GM23338 (cell line): ENCODE results near the gene RIC1. TPM values are rescaled to one million over a fixed set of nuclear protein-coding genes. Genes with fewer than 3 reads are reported as not detected.

Source experiments
- ATAC-seq: fragments of 200-7000 bp; cut with Tn5 transposase; 3 replicates; pipeline ENCODE4 v1.9.1; 2020
- DNase-seq: peaks from one replicate; pipeline ENCODE4 v3.0.0-alpha.2; 2015; ENCODE audit warnings: low spot score
- H2AFZ ChIP-seq: fragments of 200-600 bp; sonication (generic); 2 replicates; pipeline ENCODE4 v1.8.0; 2016; ENCODE audit warnings: antibody characterized with exemption, mild to moderate bottlenecking, moderate library complexity
- H3F3A ChIP-seq: fragments of 200-600 bp; sonication (generic); replicated peaks from 2 replicates; pipeline ENCODE4 v1.8.0; 2017; ENCODE audit warnings: antibody characterized with exemption, mixed run types, low read depth
- H3K27ac ChIP-seq: fragments of 200-600 bp; sonication (generic); 2 replicates; pipeline ENCODE4 v1.6.1; 2016; ENCODE audit warnings: low read depth
- H3K27me3 ChIP-seq: fragments of 200-600 bp; sonication (generic); 2 replicates; pipeline ENCODE4 v1.8.0; 2016; ENCODE audit warnings: mild to moderate bottlenecking, mixed run types, moderate library complexity; ENCODE audit not compliant: insufficient read depth
- H3K36me3 ChIP-seq: fragments of 200-600 bp; sonication (generic); 2 replicates; pipeline ENCODE4 v1.8.0; 2016; ENCODE audit warnings: mild to moderate bottlenecking; ENCODE audit not compliant: insufficient read depth
- H3K4me1 ChIP-seq: fragments of 200-600 bp; sonication (generic); 2 replicates; pipeline ENCODE4 v1.8.0; 2016; ENCODE audit warnings: mild to moderate bottlenecking, moderate library complexity; ENCODE audit not compliant: insufficient read depth
- H3K4me2 ChIP-seq: fragments of 200-600 bp; sonication (generic); 2 replicates; pipeline ENCODE4 v1.7.1; 2017; ENCODE audit warnings: mixed run types
- H3K4me3 ChIP-seq: fragments of 200-600 bp; sonication (generic); 2 replicates; pipeline ENCODE4 v1.6.1; 2016; ENCODE audit warnings: mixed run types
- H3K79me2 ChIP-seq: fragments of 200-600 bp; sonication (generic); replicated peaks from 2 replicates; pipeline ENCODE4 v1.8.0; 2017; ENCODE audit warnings: mild to moderate bottlenecking; ENCODE audit not compliant: insufficient read depth
- H3K9me2 ChIP-seq: fragments of 200-600 bp; sonication (generic); 2 replicates; pipeline ENCODE4 v1.8.0; 2017; ENCODE audit not compliant: insufficient read depth
- H4K20me1 ChIP-seq: fragments of 200-600 bp; sonication (generic); replicated peaks from 2 replicates; pipeline ENCODE4 v1.8.0; 2017; ENCODE audit warnings: mild to moderate bottlenecking; ENCODE audit not compliant: insufficient read depth
- H3K27ac Mint-ChIP-seq: 2 replicates; pipeline ENCODE4 v1.8.0; 2020; ENCODE audit warnings: inconsistent platforms, mild to moderate bottlenecking, moderate library complexity, mixed read lengths
- H3K27me3 Mint-ChIP-seq: 3 replicates; pipeline ENCODE4 v1.8.0; 2022; ENCODE audit warnings: low read depth, mild to moderate bottlenecking, moderate library complexity, mixed read lengths, inconsistent platforms; ENCODE audit not compliant: insufficient read depth, poor library complexity
- H3K36me3 Mint-ChIP-seq: 3 replicates; pipeline ENCODE4 v1.8.0; 2021; ENCODE audit warnings: low read depth, mild to moderate bottlenecking, inconsistent platforms, moderate library complexity, mixed read lengths
- H3K4me1 Mint-ChIP-seq: 3 replicates; pipeline ENCODE4 v1.8.0; 2020; ENCODE audit warnings: mild to moderate bottlenecking, inconsistent platforms, mixed read lengths
- H3K4me3 Mint-ChIP-seq: 3 replicates; pipeline ENCODE4 v1.8.0; 2021; ENCODE audit warnings: moderate library complexity, mild to moderate bottlenecking, inconsistent platforms, mixed read lengths
- H3K9me3 Mint-ChIP-seq: 3 replicates; pipeline ENCODE4 v1.8.0; 2020; ENCODE audit warnings: moderate library complexity, mild to moderate bottlenecking, inconsistent platforms, mixed read lengths
- CREB1 ChIP-seq: fragments of 250-450 bp; sonication (Bioruptor Pico); IDR thresholded peaks from 2 replicates; pipeline ENCODE4 v1.5.0; 2020; ENCODE audit warnings: low read depth, mild to moderate bottlenecking, moderate library complexity
- EZH2 ChIP-seq: fragments of 200-600 bp; sonication (generic); IDR thresholded peaks from one replicate; pipeline ENCODE4 v1.8.0; 2017; ENCODE audit warnings: antibody characterized with exemption, mild to moderate bottlenecking, low read depth; ENCODE audit not compliant: unreplicated experiment
- EZH2phosphoT487 ChIP-seq: fragments of 200-600 bp; sonication (generic); IDR thresholded peaks from one replicate; pipeline ENCODE4 v1.8.1; 2018; ENCODE audit warnings: antibody characterized with exemption; ENCODE audit not compliant: unreplicated experiment
- JUNB ChIP-seq: IDR thresholded peaks from one replicate; pipeline ENCODE4 v1.6.1; 2016; ENCODE audit warnings: antibody characterized with exemption; ENCODE audit not compliant: unreplicated experiment
- NANOG ChIP-seq: IDR thresholded peaks from 2 replicates; pipeline ENCODE4 v1.6.1; 2016; ENCODE audit warnings: antibody characterized with exemption, borderline replicate concordance
- POLR2AphosphoS5 ChIP-seq: IDR thresholded peaks from 2 replicates; pipeline ENCODE4 v1.6.1; 2016; ENCODE audit warnings: antibody characterized with exemption, low read depth
- REST ChIP-seq: IDR thresholded peaks from one replicate; pipeline ENCODE4 v1.6.1; 2018; ENCODE audit warnings: antibody characterized with exemption; ENCODE audit not compliant: unreplicated experiment
- STAT1 ChIP-seq: IDR thresholded peaks from one replicate; pipeline ENCODE4 v1.6.1; 2016; ENCODE audit warnings: antibody characterized with exemption; ENCODE audit not compliant: unreplicated experiment
- ZNF114 ChIP-seq: fragments of 250-450 bp; sonication (Bioruptor Pico); IDR thresholded peaks from 2 replicates; pipeline ENCODE4 v1.5.0; 2020; ENCODE audit warnings: mild to moderate bottlenecking, moderate library complexity
- ZNF331 ChIP-seq: fragments of 250-450 bp; sonication (Bioruptor Pico); IDR thresholded peaks from 2 replicates; pipeline ENCODE4 v1.5.0; 2020; ENCODE audit warnings: low read depth, mild to moderate bottlenecking, moderate library complexity
- polyA plus RNA-seq: library from polyadenylated mRNA; unstranded; fragments of >200 nt; fragmentation: Nextera tagmentation; extraction: Ambion mirVana; gene quantifications from 2 replicates; pipeline ENCODE4 v1.2.1, GENCODE V29; 2016
- total RNA-seq: library from RNA; depleted of rRNA; stranded (reverse); fragments of >200 nt; shearing (Covaris generic); gene quantifications from 2 replicates; pipeline ENCODE4 v1.2.3, GENCODE V29; 2014
- TF ChIP-seq, protein P1 (sequence below), 2 experiments: fragments of 200-600 bp in 1 of 2; sonication (generic) in 1 of 2; conservative IDR thresholded peaks; 2 replicates each; pipeline versions ENCODE4 v1.5.1 to v1.6.1; 2016 to 2017; ENCODE audit warnings: antibody characterized with exemption in 2 of 2, low read depth in 2 of 2, mild to moderate bottlenecking in 2 of 2, moderate library complexity in 1 of 2
- TF ChIP-seq, protein P2 (sequence below): IDR thresholded peaks from 2 replicates; pipeline ENCODE4 v1.6.1; 2016; ENCODE audit warnings: antibody characterized with exemption
- TF ChIP-seq, protein P3 (sequence below): fragments of 250-450 bp; sonication (Bioruptor Pico); IDR thresholded peaks from 2 replicates; pipeline ENCODE4 v1.5.0; 2020; ENCODE audit warnings: mild to moderate bottlenecking, moderate library complexity

RIC1 gene
- total and polyA plus RNA-seq, 2 experiments from 2014 or later, result 7.8 to 34.9 TPM

DNA sequence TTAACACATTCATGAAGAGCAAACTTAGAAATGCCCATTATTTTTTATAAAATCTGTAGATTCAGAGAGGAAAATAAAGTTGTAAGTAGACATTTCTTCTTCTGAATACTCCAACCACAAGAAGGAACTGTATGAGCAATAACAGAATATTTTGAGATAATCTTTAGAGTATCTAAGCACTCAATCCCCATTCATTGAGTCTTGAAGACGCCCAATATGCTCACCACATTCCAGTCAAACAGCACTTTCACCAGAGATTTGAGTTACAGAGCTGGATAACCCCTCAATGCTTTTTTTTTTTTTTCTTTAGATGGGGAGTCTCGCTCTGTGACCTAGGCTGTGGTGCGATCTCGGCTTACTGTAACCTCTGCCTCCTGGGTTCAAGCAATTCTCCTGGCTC lies 14.7 kb upstream of the RIC1 start:
- Histone ChIP-seq H3K4me1 (peaks cover 5% of the 10 kb centered on the region; the same call in 1 of the 2 replicates), H3K4me3 (no peak overlapping the region), H3F3A (no peaks in the 10 kb centered on the region), H3K4me2 (no peak overlapping the region), H3K27ac (no peak overlapping the region), H3K27me3 (no peaks in the 10 kb centered on the region), H3K79me2 (no peaks in the 10 kb centered on the region), H3K9me2 (no peaks in the 10 kb centered on the region), H3K36me3 (no peaks in the 10 kb centered on the region), H4K20me1 (no peaks in the 10 kb centered on the region), H2AFZ (no peak overlapping the region)
- Mint-ChIP-seq H3K27me3 (no peaks in the 10 kb centered on the region), H3K27ac (no peak overlapping the region), H3K9me3 (no peaks in the 10 kb centered on the region), H3K36me3 (no peaks in the 10 kb centered on the region), H3K4me1 (peaks cover 12% of the 10 kb centered on the region; the same call in 2 of the 3 replicates), H3K4me3 (no peak overlapping the region)
- ATAC-seq, result no peak
- no peak for TF ChIP-seq EZH2phosphoT487
- TF ChIP-seq, protein P1, sequence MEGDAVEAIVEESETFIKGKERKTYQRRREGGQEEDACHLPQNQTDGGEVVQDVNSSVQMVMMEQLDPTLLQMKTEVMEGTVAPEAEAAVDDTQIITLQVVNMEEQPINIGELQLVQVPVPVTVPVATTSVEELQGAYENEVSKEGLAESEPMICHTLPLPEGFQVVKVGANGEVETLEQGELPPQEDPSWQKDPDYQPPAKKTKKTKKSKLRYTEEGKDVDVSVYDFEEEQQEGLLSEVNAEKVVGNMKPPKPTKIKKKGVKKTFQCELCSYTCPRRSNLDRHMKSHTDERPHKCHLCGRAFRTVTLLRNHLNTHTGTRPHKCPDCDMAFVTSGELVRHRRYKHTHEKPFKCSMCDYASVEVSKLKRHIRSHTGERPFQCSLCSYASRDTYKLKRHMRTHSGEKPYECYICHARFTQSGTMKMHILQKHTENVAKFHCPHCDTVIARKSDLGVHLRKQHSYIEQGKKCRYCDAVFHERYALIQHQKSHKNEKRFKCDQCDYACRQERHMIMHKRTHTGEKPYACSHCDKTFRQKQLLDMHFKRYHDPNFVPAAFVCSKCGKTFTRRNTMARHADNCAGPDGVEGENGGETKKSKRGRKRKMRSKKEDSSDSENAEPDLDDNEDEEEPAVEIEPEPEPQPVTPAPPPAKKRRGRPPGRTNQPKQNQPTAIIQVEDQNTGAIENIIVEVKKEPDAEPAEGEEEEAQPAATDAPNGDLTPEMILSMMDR (conservative IDR thresholded peaks at IDR 0.05; ENCODE audit: low read depth in 2 of 2), result no peak
- no peak for TF ChIP-seq STAT1
- no peak for TF ChIP-seq CREB1 (CRISPR knock-in tag)
- TF ChIP-seq ZNF331 (CRISPR knock-in tag), result no peak
- no peak for TF ChIP-seq JUNB
- no peak for TF ChIP-seq REST
- TF ChIP-seq, protein P2, sequence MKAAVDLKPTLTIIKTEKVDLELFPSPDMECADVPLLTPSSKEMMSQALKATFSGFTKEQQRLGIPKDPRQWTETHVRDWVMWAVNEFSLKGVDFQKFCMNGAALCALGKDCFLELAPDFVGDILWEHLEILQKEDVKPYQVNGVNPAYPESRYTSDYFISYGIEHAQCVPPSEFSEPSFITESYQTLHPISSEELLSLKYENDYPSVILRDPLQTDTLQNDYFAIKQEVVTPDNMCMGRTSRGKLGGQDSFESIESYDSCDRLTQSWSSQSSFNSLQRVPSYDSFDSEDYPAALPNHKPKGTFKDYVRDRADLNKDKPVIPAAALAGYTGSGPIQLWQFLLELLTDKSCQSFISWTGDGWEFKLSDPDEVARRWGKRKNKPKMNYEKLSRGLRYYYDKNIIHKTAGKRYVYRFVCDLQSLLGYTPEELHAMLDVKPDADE, result no peak
- no peak for TF ChIP-seq NANOG
- TF ChIP-seq, protein P3, sequence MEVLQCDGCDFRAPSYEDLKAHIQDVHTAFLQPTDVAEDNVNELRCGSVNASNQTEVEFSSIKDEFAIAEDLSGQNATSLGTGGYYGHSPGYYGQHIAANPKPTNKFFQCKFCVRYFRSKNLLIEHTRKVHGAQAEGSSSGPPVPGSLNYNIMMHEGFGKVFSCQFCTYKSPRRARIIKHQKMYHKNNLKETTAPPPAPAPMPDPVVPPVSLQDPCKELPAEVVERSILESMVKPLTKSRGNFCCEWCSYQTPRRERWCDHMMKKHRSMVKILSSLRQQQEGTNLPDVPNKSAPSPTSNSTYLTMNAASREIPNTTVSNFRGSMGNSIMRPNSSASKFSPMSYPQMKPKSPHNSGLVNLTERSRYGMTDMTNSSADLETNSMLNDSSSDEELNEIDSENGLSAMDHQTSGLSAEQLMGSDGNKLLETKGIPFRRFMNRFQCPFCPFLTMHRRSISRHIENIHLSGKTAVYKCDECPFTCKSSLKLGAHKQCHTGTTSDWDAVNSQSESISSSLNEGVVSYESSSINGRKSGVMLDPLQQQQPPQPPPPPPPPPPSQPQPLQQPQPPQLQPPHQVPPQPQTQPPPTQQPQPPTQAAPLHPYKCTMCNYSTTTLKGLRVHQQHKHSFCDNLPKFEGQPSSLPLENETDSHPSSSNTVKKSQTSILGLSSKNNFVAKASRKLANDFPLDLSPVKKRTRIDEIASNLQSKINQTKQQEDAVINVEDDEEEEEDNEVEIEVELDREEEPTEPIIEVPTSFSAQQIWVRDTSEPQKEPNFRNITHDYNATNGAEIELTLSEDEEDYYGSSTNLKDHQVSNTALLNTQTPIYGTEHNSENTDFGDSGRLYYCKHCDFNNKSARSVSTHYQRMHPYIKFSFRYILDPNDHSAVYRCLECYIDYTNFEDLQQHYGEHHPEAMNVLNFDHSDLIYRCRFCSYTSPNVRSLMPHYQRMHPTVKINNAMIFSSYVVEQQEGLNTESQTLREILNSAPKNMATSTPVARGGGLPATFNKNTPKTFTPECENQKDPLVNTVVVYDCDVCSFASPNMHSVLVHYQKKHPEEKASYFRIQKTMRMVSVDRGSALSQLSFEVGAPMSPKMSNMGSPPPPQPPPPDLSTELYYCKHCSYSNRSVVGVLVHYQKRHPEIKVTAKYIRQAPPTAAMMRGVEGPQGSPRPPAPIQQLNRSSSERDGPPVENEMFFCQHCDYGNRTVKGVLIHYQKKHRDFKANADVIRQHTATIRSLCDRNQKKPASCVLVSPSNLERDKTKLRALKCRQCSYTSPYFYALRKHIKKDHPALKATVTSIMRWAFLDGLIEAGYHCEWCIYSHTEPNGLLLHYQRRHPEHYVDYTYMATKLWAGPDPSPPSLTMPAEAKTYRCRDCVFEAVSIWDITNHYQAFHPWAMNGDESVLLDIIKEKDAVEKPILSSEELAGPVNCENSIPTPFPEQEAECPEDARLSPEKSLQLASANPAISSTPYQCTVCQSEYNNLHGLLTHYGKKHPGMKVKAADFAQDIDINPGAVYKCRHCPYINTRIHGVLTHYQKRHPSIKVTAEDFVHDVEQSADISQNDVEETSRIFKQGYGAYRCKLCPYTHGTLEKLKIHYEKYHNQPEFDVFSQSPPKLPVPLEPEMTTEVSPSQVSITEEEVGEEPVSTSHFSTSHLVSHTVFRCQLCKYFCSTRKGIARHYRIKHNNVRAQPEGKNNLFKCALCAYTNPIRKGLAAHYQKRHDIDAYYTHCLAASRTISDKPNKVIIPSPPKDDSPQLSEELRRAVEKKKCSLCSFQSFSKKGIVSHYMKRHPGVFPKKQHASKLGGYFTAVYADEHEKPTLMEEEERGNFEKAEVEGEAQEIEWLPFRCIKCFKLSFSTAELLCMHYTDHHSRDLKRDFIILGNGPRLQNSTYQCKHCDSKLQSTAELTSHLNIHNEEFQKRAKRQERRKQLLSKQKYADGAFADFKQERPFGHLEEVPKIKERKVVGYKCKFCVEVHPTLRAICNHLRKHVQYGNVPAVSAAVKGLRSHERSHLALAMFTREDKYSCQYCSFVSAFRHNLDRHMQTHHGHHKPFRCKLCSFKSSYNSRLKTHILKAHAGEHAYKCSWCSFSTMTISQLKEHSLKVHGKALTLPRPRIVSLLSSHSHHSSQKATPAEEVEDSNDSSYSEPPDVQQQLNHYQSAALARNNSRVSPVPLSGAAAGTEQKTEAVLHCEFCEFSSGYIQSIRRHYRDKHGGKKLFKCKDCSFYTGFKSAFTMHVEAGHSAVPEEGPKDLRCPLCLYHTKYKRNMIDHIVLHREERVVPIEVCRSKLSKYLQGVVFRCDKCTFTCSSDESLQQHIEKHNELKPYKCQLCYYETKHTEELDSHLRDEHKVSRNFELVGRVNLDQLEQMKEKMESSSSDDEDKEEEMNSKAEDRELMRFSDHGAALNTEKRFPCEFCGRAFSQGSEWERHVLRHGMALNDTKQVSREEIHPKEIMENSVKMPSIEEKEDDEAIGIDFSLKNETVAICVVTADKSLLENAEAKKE (CRISPR knock-in tag), result no peak
- TF ChIP-seq POLR2AphosphoS5, result no peak
- no peak for TF ChIP-seq ZNF114 (CRISPR knock-in tag)
- no peak for TF ChIP-seq EZH2
- DNase-seq, result no peak
